Endothelial cell of umbilical vein (primary cell): ENCODE measurements around the gene CES5A. TPM values are rescaled to one million over a fixed set of nuclear protein-coding genes. Genes with fewer than 3 reads are reported as not detected.

Source experiments
- BruUV-seq: library from RNA; stranded (reverse); fragments of 400-500 nt; replicated peaks from 2 replicates; lab custom pipeline; 2021; lab: Mats Ljungman, UMichigan
- CTCF ChIA-PET: fragments of 300-600, 350-600 bp; sonication (Branson Sonifier 250); formaldehyde crosslinking; loops from one replicate; lab custom pipeline; 2021; ENCODE audit warnings: antibody characterized with exemption, inconsistent platforms; lab: Charles Lee
- POLR2A ChIA-PET: fragments of 300-600, 350-600 bp; sonication (Branson Sonifier 250); formaldehyde crosslinking; loops from one replicate; lab custom pipeline; 2021; ENCODE audit warnings: antibody characterized with exemption, inconsistent platforms; lab: Charles Lee
- DNase-seq: peaks from one replicate; pipeline ENCODE4 v3.0.0-alpha.2; 2011; ENCODE audit warnings: low read depth, low spot score
- FAIRE-seq: peaks from 2 replicates; lab custom pipeline; 2011; peaks lifted over from hg19 to GRCh38; lab: Jason Lieb, UNC
- H2AFZ ChIP-seq: 2 replicates; pipeline ENCODE4 v1.6.0; 2012; ENCODE audit warnings: low read depth, low read length, control low read depth, inconsistent platforms
- H3K27ac ChIP-seq: 2 replicates; pipeline ENCODE4 v1.5.1; 2011; ENCODE audit warnings: low read depth, mild to moderate bottlenecking, control low read depth, low read length, moderate library complexity; ENCODE audit not compliant: insufficient read depth
- H3K27me3 ChIP-seq, 2 experiments: 2 replicates each; pipeline versions ENCODE4 v1.6.0 to v1.6.1; 2011; ENCODE audit warnings: low read length in 2 of 2, mixed read lengths in 1 of 2; ENCODE audit not compliant: control insufficient read depth in 2 of 2, insufficient read depth in 2 of 2
- H3K36me3 ChIP-seq, 2 experiments: 2 replicates in 1 of 2; 3 replicates in 1 of 2; pipeline ENCODE4 v1.5.1; 2011; ENCODE audit warnings: low read length in 2 of 2, mild to moderate bottlenecking in 1 of 2, moderate library complexity in 1 of 2; ENCODE audit not compliant: control insufficient read depth in 2 of 2, insufficient read depth in 2 of 2; ENCODE audit errors: extremely low read depth in 1 of 2
- H3K4me1 ChIP-seq: 3 replicates; pipeline ENCODE4 v1.5.1; 2011; ENCODE audit warnings: mild to moderate bottlenecking, low read length; ENCODE audit not compliant: control insufficient read depth, insufficient read depth; ENCODE audit errors: extremely low read depth
- H3K4me2 ChIP-seq: 2 replicates; pipeline ENCODE4 v1.6.1; 2011; ENCODE audit warnings: low read length, control low read depth, mixed read lengths; ENCODE audit not compliant: insufficient read depth
- H3K4me3 ChIP-seq, 3 experiments: fragments of 200-600 bp in 1 of 3; sonication (generic), shearing (Covaris generic) in 1 of 3; replicated peaks in 1 of 3; 2 replicates each; pipeline ENCODE4 v1.5.1; 2011 to 2016; ENCODE audit warnings: control low read depth in 3 of 3, low read length in 3 of 3, mild to moderate bottlenecking in 2 of 3, inconsistent platforms in 1 of 3, low read depth in 1 of 3, moderate library complexity in 1 of 3; ENCODE audit not compliant: insufficient read depth in 1 of 3
- H3K79me2 ChIP-seq: 2 replicates; pipeline ENCODE4 v1.6.0; 2012; ENCODE audit warnings: low read length, inconsistent platforms; ENCODE audit not compliant: control insufficient read depth, insufficient read depth
- H3K9ac ChIP-seq: replicated peaks from 2 replicates; pipeline ENCODE3; 2011; ENCODE audit warnings: low read length, control low read depth; ENCODE audit not compliant: insufficient read depth; ENCODE audit errors: extremely low read depth
- H3K9me1 ChIP-seq: replicated peaks from 3 replicates; pipeline ENCODE4 v1.6.0; 2011; ENCODE audit warnings: mild to moderate bottlenecking, low read length; ENCODE audit not compliant: control insufficient read depth, insufficient read depth; ENCODE audit errors: extremely low read depth
- H3K9me3 ChIP-seq: replicated peaks from 2 replicates; pipeline ENCODE4 v1.5.1; 2012; ENCODE audit warnings: low read length, inconsistent platforms; ENCODE audit not compliant: control insufficient read depth, insufficient read depth
- H4K20me1 ChIP-seq: replicated peaks from 2 replicates; pipeline ENCODE3; 2011; ENCODE audit warnings: mild to moderate bottlenecking, low read length; ENCODE audit not compliant: control insufficient read depth, insufficient read depth; ENCODE audit errors: extremely low read depth
- EZH2 ChIP-seq: IDR thresholded peaks from 2 replicates; pipeline ENCODE4 v1.6.1; 2012; ENCODE audit warnings: borderline replicate concordance, low read depth, mild to moderate bottlenecking, moderate library complexity, low read length, inconsistent platforms; ENCODE audit not compliant: severe bottlenecking
- FOS ChIP-seq: IDR thresholded peaks from 2 replicates; pipeline ENCODE4 v1.6.1; 2011; ENCODE audit warnings: mild to moderate bottlenecking, low read length, moderate library complexity, borderline replicate concordance; ENCODE audit not compliant: insufficient read depth
- GATA2 ChIP-seq: IDR thresholded peaks from 2 replicates; pipeline ENCODE4 v1.7.0; 2011; ENCODE audit warnings: low read depth, mild to moderate bottlenecking, moderate library complexity, mixed read lengths, low read length; ENCODE audit not compliant: insufficient read length, insufficient read depth
- JUN ChIP-seq: IDR thresholded peaks from 2 replicates; pipeline ENCODE4 v1.6.1; 2011; ENCODE audit warnings: borderline replicate concordance, low read depth; ENCODE audit not compliant: insufficient read length, insufficient read depth
- MYC ChIP-seq: IDR thresholded peaks from one replicate; pipeline ENCODE4 v1.6.1; 2011; ENCODE audit warnings: mild to moderate bottlenecking, low read depth, low read length
- POLR2A ChIP-seq: IDR thresholded peaks from 2 replicates; pipeline ENCODE4 v1.6.1; 2012; ENCODE audit warnings: low read depth, mild to moderate bottlenecking, control low read depth, low read length
- POLR2AphosphoS5 ChIP-seq: IDR thresholded peaks from 2 replicates; pipeline ENCODE4 v1.6.1; 2012; ENCODE audit warnings: low read depth, mild to moderate bottlenecking, control low read depth, low read length, moderate library complexity; ENCODE audit not compliant: insufficient read depth
- dilution Hi-C: fragments of 300-500 bp; cut with MboI; formaldehyde crosslinking; loops from one replicate; pipeline ENCODE4 v1.15.0; 2019; ENCODE audit warnings: low sequenced_read_pairs; ENCODE audit not compliant: extremely low pct_ligation_motif_present
- intact Hi-C: fragments of 100-400 bp; cut with micrococcal nuclease; formaldehyde crosslinking; loops from one replicate; pipeline ENCODE4 v1.10.0; 2022
- polyA plus RNA-seq, 4 experiments: library from polyadenylated mRNA; depleted of rRNA in 3 of 4; stranded (reverse) in 3 of 4; unstranded in 1 of 4; fragments of >200 nt; gene quantifications; 2 replicates each; pipeline versions ENCODE4 v1.2.1 to v1.2.3, GENCODE V29; 2011 to 2012; ENCODE audit warnings: missing spikeins in 1 of 4
- total RNA-seq: library from RNA; stranded (reverse); gene quantifications from 2 replicates; pipeline ENCODE4 v1.2.3, GENCODE V29; 2021
- TF ChIP-seq, protein P1 (sequence below), 2 donors: IDR thresholded peaks; 1 replicate in 1 of 2; 2 replicates in 1 of 2; pipeline ENCODE4 v1.5.1; 2011; ENCODE audit warnings: low read length in 2 of 2, mild to moderate bottlenecking in 2 of 2, moderate library complexity in 2 of 2, control low read depth in 1 of 2, inconsistent platforms in 1 of 2, low read depth in 1 of 2; ENCODE audit not compliant: insufficient read depth in 1 of 2; ENCODE audit errors: extremely low read depth in 1 of 2
- TF ChIP-seq, protein P2 (sequence below): IDR thresholded peaks from 2 replicates; pipeline ENCODE4 v1.6.1; 2011; ENCODE audit not compliant: insufficient read depth, insufficient read length

CES5A gene
- total and polyA plus RNA-seq, 2 donors (not counting 3 experiments of a cell fraction or from before 2014, with no cell fraction given) = not detected

DNA sequence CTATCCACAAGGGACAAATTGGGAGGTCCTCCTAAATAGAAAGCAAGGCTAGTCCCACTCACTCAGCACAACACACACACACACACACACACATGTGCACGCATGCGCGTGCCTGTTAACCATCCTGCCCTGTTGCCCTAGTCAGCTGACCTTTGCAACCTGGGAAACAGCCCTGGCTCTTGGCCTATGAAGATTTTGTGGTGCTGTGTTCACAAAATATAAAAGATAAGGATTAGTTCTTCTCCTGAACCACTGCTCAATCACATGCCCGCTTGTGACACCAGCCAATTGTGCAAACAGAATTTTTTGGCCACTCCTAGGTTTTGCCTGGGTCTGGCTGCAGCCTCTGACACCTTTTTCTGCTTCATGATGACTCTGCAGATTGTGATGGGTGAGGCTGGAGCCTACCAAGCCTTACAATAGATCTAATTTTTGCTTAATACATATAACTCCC lies 39.0 kb downstream of the CES5A start:
- H3K9ac ChIP-seq = no peak overlapping the region
- no peaks in the 10 kb centered on the region for H3K36me3 ChIP-seq
- no peaks in the 10 kb centered on the region for H3K9me3 ChIP-seq
- no peak overlapping the region for H2AFZ ChIP-seq
- H4K20me1 ChIP-seq = no peaks in the 10 kb centered on the region
- FAIRE-seq = no peak
- intact Hi-C loops (no loop called here), dilution Hi-C loops (loop anchor here (25.0 kb wide), 1 partner anchor 99 kb away; no protein-coding TSS in a partner anchor)
- ChIA-PET CTCF (interaction anchor here (0.6 kb wide), 1 partner anchor 238 kb away, joined by 3 read pairs; no protein-coding TSS in a partner anchor), POLR2A (no interaction called here)
- no peaks in the 10 kb centered on the region for H3K4me1 ChIP-seq
- H3K79me2 ChIP-seq = no peaks in the 10 kb centered on the region
- no peaks in the 10 kb centered on the region for H3K27me3 ChIP-seq
- no peak for DNase-seq
- TF ChIP-seq, protein P1, sequence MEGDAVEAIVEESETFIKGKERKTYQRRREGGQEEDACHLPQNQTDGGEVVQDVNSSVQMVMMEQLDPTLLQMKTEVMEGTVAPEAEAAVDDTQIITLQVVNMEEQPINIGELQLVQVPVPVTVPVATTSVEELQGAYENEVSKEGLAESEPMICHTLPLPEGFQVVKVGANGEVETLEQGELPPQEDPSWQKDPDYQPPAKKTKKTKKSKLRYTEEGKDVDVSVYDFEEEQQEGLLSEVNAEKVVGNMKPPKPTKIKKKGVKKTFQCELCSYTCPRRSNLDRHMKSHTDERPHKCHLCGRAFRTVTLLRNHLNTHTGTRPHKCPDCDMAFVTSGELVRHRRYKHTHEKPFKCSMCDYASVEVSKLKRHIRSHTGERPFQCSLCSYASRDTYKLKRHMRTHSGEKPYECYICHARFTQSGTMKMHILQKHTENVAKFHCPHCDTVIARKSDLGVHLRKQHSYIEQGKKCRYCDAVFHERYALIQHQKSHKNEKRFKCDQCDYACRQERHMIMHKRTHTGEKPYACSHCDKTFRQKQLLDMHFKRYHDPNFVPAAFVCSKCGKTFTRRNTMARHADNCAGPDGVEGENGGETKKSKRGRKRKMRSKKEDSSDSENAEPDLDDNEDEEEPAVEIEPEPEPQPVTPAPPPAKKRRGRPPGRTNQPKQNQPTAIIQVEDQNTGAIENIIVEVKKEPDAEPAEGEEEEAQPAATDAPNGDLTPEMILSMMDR (IDR thresholded peaks at IDR 0.05; ENCODE audit: extremely low read depth in 1 of 2, insufficient read depth in 1 of 2, low read depth in 1 of 2, low read length in 2 of 2) = no peak
- TF ChIP-seq POLR2AphosphoS5 = no peak
- TF ChIP-seq, protein P2, sequence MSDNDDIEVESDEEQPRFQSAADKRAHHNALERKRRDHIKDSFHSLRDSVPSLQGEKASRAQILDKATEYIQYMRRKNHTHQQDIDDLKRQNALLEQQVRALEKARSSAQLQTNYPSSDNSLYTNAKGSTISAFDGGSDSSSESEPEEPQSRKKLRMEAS = no peak
- no peak for TF ChIP-seq MYC
- BruUV-seq = no TSS peak
- H3K9me1 ChIP-seq = no peaks in the 10 kb centered on the region
- no peak overlapping the region for H3K27ac ChIP-seq
- H3K4me2 ChIP-seq = no peak overlapping the region
- no peak overlapping the region for H3K4me3 ChIP-seq

DNA sequence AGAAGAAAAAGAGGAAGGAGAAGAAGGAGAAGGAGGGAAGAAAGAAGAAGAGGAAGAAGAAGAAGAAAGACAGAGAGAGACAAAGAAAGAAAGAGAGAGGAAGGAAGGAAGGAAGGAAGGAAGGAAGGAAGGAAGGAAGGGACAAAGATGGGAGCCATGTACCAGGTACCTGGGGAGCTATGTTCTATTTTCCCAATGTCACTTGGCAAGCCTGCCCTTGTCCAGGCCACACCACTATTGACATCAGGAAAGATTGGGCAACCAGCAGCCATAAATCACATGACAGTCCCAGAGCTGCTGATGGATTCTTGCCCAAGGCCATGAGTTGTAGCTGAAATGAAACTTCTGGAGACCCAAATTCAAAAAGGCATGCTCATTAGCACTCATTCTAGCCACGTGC lies 39.6 kb downstream of the CES5A start:
- H3K27ac ChIP-seq = no peak overlapping the region
- POLR2A ChIA-PET = no interaction called here
- H2AFZ ChIP-seq = no peak overlapping the region

More for the DNA sequence above, 39.6 kb downstream of the CES5A start:
- DNase-seq (no peak), FAIRE-seq (no peak)
- no peaks in the 10 kb centered on the region for H3K36me3 ChIP-seq
- no peaks in the 10 kb centered on the region for H3K9me3 ChIP-seq
- no peaks in the 10 kb centered on the region for H3K79me2 ChIP-seq
- no peaks in the 10 kb centered on the region for H3K27me3 ChIP-seq
- TF ChIP-seq MYC = no peak
- TF ChIP-seq JUN = no peak
- no peak for TF ChIP-seq FOS
- TF ChIP-seq, protein P2 = no peak
- no peak for TF ChIP-seq POLR2A
- TF ChIP-seq GATA2 = no peak
- no peak for TF ChIP-seq EZH2
- TF ChIP-seq POLR2AphosphoS5 = no peak
- TF ChIP-seq, protein P1 (IDR thresholded peaks at IDR 0.05; ENCODE audit: extremely low read depth in 1 of 2, insufficient read depth in 1 of 2, low read depth in 1 of 2, low read length in 2 of 2) = no peak
- no peaks in the 10 kb centered on the region for H3K4me1 ChIP-seq
- intact Hi-C loops (no loop called here), dilution Hi-C loops (loop anchor here (25.0 kb wide), 1 partner anchor 98 kb away; no protein-coding TSS in a partner anchor)
- no peak overlapping the region for H3K9ac ChIP-seq
- no TSS peak for BruUV-seq
- no peak overlapping the region for H3K4me2 ChIP-seq
- H4K20me1 ChIP-seq = no peaks in the 10 kb centered on the region
- no peak overlapping the region for H3K4me3 ChIP-seq
- H3K9me1 ChIP-seq = no peaks in the 10 kb centered on the region
- CTCF ChIA-PET = interaction anchor here (0.6 kb wide), 1 partner anchor 239 kb away, joined by 3 read pairs; no protein-coding TSS in a partner anchor
